Measurements from ENCODE around the gene MYBPH.

The MYBPH gene

GRCh38 chr1:203148579-203148978 is 27.0 kb downstream of the MYBPH start:
- DNase-seq (ENCODE audit: low read depth): no peak

- no peak for DNase-seq (ENCODE audit: low read depth)
Observed at GRCh38 chr1:203148127-203148526, 27.5 kb downstream of the MYBPH start.

DNA sequence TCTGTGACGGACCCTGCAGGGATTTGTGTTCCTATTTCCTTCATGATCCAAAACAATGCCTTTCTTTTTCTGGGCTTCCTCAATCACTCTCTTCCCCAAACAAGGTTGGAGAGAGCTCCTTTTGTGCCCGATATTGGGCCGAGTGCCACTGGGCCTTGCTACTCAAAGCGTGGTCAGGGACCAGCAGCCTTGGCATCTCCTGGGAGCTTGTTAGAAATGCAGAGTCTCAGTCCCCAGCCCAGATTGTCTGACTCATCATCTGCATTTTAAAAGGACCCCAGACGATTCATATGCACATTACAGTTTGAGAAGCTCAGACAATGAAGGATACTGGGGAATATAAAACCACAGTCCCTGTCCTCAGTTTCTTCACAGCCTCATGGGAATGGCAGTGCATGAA is 28.2 kb downstream of the MYBPH start:
- DNase-seq (ENCODE audit: low read depth): no peak

- DNase-seq (ENCODE audit: low read depth): no peak
Observed at GRCh38 chr1:203146537-203146936, 29.1 kb downstream of the MYBPH start.

GRCh38 chr1:203146042-203146369 is 29.6 kb downstream of the MYBPH start:
- no peak for DNase-seq (ENCODE audit: low read depth)

DNA sequence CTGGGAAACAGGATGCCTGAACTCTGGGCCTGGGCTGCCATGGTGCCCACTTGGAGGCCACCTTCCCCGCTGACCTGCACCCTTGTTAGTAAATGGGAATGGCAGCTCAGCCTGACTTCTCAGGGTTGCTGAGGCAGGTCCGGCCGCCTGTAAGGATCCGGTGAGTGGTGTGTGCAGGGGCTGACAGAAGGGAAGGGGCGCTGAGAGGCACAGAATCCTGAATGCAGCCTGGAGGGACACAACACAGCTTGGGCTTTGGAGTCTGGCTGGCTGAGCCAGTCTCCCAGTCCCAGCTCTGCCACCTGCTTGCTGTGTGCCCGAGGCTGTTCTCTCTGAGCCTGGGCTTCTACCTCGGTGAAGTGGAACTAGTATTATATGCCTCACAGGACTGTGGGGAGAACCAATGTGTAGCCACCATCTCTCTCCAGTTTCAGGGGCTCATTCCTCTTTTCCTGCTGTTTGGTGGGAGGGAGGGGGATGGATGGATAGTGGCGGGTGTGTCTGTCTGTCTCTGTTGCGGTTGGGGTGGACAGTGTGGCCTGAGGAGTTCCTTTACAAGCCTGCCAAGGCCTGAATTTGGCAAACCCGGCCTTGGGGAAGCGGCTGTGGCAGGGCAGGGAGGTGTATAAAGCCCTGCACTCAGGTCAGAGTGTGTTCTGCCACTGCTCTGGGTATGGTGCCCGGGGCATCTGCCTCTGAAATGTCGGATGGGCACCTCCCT is 30.1 kb downstream of the MYBPH start:
- DNase-seq (ENCODE audit: low read depth): no peak

DNA sequence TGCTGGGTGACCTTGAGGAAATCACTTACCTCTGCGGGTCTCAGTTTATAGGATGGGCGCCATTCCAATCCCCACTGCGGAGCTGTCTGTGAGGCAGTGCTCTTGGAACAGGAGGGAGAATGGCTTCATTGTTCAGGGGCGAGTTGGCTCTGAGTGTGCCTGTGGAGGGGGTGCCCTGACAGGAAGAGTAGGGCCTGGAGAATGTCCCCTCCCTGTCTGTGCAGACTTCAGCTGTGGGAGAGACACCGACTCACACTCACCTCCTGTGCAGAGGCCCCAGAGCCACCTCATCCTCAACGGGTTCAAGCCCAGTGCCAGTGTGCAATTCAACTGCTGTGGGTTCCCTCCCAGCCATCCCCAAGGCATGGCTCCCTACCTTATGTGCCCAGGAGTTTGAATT is 31.0 kb downstream of the MYBPH start:
- no peak for DNase-seq (ENCODE audit: low read depth)

DNA sequence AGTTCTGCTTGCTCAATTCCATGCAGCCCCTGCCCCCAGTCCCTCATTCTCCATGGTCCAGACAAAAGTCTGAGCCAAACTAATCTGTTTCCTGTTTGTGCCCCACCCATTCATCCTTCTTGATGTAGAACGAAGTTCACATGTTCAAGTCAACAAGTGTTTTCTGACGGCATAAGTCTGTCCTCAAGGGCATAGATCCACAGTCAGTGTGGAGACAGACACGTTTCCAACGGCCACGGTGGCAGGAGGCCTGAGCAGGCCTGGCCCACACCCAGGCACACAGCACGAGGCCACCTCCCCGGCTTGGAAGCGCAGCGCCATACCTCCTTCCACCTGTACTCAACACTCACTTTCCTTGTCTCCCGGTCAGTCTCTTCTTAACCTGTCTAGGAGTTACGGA is 32.0 kb downstream of the MYBPH start:
- no peak for DNase-seq (ENCODE audit: low read depth)

GRCh38 chr1:203142684-203143408 is 32.8 kb downstream of the MYBPH start:
- DNase-seq (ENCODE audit: low read depth): no peak

DNA sequence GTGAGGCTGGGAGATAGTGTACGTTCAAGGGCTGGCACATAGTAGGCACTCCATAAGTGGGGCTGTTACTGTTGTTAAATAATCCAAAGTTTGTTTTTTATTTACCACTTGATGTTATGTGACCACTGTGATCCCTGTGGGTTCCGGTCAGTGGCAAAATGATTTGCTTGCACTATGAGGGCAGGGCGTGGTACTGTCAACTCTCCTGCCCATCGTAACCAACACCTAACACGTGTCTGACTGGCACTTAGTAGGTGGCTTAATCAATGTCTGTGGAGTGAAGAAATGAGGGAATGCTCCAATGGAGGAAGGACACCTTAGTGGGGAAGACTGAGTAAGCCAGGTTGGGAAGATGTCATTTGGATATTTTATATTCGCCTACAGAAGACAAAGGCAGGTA is 33.5 kb downstream of the MYBPH start:
- DNase-seq (ENCODE audit: low read depth): no peak

DNA sequence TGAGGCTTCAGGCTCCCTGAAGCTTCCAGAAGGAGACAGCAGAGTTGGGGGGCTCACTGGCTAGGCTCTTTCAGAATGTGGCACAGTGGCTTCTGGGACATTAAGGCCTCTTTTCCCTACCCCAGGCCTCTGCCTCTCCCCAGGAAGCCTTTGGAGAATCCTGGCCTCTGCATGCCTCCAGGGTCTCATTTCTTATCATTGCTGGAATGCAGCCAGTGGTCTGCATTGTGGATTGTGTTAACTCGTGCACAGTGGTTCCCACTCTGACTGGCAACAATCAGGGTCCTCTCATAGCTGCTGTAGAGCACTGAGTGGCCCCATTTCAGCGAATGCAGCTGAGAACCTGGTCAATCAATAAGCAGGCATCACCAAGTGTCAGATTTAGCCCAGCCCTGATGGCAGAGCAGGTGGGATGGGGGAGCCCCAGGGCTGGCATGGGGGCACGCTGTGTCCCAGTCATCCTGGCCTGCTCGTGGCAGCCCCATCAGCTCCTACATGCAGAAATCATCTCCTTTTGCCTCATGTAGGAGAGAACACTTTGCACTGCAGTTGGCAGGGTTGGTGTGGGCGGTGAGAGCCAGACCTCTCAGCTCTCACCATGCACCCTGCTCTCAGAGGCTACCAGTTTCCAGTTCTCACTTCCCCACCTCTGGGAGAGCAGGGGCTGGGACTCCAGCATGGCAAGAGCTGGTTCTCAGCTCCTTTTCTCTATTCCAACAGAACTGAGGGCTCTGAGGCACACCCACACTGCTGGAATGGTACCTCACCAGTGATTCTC is 34.7 kb downstream of the MYBPH start:
- DNase-seq (ENCODE audit: low read depth): no peak

DNA sequence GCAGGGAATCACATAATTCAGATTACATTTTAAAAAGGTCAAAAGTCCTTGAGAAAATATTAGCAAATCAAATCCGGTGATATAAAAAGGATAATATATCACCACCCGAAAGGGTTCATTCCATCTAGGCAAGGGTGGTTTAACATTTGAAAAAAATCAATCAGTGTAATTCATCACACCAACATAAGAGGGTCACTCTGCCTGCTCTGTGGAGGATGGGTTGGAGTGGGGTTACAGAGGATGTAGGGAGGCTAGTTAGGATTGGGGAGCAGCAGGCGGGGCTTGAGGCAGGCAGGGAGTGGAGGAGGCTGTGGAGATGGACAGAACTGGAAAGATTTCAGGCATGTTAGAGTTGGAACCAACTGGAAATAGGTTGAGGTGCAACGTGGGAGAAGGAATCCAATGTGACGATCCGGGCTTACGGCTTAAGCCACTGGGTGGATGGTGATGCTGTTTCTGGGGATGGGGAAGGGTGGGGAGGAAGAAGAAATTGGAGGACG is 35.6 kb downstream of the MYBPH start:
- DNase-seq (ENCODE audit: low read depth): no peak

DNA sequence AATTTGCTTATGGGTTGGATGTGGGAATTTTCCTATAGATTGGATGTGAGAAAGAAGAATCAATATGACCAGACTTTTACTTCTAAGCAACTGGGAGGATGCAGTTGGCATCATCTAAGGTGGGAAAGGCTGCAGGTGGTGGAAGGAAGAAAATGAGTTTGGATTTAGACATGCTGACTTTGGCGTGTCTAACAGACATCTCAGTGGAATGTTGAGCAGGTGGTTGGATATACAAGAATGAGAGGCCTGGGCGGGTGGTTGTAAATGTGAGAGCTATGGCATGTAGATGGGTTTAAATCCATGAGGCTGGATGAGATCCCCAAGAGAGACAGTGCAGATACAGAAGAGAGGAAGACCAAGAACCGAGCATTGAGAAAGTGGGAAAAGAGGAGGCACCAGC is 37.6 kb downstream of the MYBPH start:
- DNase-seq (ENCODE audit: low read depth): no peak

DNA sequence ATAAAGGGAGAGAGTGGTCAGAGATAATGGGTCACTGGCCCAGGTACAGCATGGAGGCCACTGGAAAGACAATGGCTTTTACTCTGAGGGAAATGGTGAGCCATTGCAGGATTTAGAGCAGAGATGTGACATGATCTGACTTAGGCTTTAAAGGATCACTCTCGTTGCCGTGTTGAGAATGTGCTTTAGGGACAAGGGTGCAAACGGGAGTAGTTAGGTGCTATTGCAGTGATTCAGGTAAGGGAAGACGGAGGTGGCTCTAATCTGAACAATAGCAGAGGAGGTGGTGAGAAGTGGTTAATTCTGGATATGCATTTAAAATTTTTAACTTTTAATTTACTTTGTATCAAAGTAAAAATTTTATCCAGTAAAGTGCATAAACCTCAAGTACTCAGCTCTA is 38.3 kb downstream of the MYBPH start:
- DNase-seq (ENCODE audit: low read depth): no peak

- no peak for DNase-seq (ENCODE audit: low read depth)
Observed at GRCh38 chr1:203136409-203137042, 39.1 kb downstream of the MYBPH start.

DNA sequence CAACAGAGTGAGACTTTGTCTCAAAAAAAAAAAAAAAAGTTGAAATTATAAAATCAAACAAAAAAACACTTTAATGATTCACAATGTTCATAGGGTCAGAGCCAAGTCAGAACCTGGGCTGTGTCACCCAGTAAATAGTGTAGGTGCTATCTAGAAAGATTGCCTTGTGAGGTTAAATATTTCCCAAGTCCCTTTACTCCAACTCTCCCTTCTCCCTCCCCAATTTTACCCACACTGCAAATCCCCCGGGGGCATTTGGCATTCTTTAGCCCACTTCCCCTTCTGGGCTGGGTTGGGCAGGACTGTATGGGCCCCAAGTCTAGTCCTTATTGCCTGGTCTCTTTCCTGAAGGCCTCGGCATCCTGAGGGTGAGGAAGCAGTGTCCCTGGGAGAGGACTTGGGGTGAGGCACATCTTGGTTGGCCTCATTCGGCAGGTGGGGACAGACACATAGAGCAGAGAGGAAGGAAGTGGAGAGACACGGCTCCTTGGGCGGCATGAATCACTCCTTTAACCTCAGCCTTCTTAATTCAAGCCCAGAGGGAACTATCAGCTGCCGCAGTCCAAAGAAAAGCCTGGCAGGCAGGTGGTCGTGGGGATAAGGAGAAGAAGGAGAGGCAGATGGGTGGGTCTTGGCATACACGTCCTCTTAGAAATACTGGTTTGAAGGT is 39.9 kb downstream of the MYBPH start:
- no peak for DNase-seq (ENCODE audit: low read depth)

- DNase-seq (ENCODE audit: low read depth): no peak
Observed at GRCh38 chr1:203133970-203134725, 41.5 kb downstream of the MYBPH start.

DNA sequence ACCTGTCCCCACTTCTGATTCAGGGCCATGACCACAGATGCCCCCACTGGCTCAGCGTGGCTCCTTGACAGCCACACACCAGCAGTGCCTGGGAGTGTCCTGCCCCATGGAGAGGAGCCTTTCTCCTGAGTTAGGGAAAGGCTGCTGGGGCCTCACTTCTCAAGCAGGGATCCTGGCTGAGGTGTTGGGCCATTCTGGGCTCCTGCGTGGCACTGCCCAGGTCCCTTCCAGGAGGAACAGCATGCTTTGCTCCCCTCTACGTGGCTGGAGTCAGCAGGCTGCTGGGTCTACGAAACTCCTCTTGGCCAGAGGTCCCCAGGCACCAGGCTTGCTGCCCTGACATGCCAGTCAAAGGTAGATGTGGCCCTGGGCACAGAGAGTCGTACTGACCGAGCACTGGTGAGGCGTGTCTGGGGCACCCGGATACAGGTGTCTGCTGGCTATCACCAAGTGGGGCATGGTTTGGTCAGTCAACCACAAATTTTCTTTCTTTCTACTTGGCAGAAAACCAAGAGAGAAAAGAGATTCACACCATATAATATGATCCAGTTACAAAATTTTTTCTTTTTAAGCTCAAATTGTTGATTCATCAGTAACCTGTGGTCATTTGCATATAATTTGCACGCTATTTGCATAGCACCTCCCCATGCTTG is 44.0 kb downstream of the MYBPH start:
- DNase-seq (ENCODE audit: low read depth): no peak

DNA sequence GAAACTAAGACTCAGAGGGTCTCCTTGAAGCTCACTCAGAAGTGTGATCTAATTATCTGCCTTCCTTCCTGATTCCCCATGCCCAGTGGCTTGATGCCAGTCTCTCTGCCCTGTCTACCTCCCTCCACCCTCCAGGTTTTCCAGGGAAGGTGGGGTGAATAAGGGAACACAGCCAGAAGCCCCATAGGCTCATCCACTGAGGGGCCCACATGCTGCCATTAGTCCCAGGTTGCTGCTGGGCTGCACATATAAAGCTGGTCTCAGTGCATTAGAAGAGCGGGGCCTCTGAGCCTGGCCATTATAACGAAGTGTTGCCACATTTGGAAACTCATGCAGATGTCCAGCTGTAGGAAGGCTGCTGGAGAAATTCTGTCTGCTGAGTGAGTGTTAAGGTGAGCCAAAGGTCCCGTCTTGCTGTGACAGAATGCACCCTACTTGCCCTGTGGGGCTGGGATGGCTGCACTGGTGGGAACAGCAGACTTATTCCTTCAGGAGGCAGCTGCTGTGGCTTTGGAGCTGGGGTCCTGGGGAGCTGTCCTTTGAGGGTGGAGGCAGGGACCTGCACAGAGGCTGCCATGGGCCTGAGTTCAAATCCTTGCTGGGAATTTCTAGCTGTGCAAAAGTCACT is 45.2 kb downstream of the MYBPH start:
- no peak for DNase-seq (ENCODE audit: low read depth)

Measured in activated T-cell treated with anti-CD3 and anti-CD28 coated beads for 24 hours (primary cell).